Measurements from ENCODE around the gene LRRC27.

The LRRC27 gene

DNA sequence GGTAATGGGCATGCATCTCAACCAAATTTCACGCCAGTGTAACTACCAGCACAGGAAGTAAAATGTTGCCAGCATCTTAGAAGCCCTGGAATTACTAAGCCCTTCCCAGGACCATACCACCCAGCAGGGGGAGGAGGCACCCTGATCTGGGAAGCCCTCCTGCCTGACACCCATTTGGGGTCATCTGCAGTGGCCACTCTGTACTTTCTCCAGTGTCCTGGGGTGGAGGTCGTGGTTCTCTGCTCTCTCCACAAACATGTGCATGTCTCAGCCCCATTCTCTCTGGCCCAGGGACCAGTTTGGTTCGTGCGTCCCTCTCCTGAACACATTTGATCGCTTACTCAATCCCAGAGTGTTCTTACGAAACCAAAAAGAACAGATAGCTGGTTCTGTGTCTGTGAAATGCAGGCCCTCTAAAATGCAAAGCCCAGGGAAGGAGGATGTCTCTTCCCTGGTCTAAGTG lies 9.4 kb upstream of the LRRC27 start:
- H3K27me3 ChIP-seq (ENCODE audit: low read length), result no peaks in the 10 kb centered on the region
- H3K79me2 ChIP-seq (ENCODE audit: insufficient read depth, low read length), result 0 out of 2 replicates have a peak, but pooled peaks cover 6% of the 10 kb centered on the region
- no peak for TF ChIP-seq EZH2phosphoT487 (conservative IDR thresholded peaks at IDR 0.05; ENCODE audit: low read length)
- TF ChIP-seq, protein P1, sequence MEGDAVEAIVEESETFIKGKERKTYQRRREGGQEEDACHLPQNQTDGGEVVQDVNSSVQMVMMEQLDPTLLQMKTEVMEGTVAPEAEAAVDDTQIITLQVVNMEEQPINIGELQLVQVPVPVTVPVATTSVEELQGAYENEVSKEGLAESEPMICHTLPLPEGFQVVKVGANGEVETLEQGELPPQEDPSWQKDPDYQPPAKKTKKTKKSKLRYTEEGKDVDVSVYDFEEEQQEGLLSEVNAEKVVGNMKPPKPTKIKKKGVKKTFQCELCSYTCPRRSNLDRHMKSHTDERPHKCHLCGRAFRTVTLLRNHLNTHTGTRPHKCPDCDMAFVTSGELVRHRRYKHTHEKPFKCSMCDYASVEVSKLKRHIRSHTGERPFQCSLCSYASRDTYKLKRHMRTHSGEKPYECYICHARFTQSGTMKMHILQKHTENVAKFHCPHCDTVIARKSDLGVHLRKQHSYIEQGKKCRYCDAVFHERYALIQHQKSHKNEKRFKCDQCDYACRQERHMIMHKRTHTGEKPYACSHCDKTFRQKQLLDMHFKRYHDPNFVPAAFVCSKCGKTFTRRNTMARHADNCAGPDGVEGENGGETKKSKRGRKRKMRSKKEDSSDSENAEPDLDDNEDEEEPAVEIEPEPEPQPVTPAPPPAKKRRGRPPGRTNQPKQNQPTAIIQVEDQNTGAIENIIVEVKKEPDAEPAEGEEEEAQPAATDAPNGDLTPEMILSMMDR (IDR thresholded peaks at IDR 0.05; ENCODE audit: insufficient read depth, low read length, poor library complexity, severe bottlenecking), result no peak
- no peak overlapping the region for H3K4me2 ChIP-seq (ENCODE audit: low read depth, low read length, poor library complexity, severe bottlenecking)
- no peak overlapping the region for H2AFZ ChIP-seq (ENCODE audit: low read depth, low read length, severe bottlenecking)
- no peaks in the 10 kb centered on the region for H3K36me3 ChIP-seq (ENCODE audit: low read length)
- no peaks in the 10 kb centered on the region for H3K9me2 ChIP-seq (replicated peaks; ENCODE audit: insufficient read depth, low read length)
- H3K9me3 ChIP-seq (ENCODE audit: insufficient read depth, low read length), result no peaks in the 10 kb centered on the region
- no peaks in the 10 kb centered on the region for H4K20me1 ChIP-seq (ENCODE audit: low read depth, low read length)
- H3K27ac ChIP-seq (ENCODE audit: low read depth, low read length), result no peak overlapping the region
- H3F3A ChIP-seq (ENCODE audit: insufficient read depth), result no peaks in the 10 kb centered on the region
- H3K9ac ChIP-seq (ENCODE audit: low read length), result no peak overlapping the region
- no peak overlapping the region for H3K4me3 ChIP-seq (ENCODE audit: insufficient read depth, low read length, poor library complexity, severe bottlenecking)

DNA sequence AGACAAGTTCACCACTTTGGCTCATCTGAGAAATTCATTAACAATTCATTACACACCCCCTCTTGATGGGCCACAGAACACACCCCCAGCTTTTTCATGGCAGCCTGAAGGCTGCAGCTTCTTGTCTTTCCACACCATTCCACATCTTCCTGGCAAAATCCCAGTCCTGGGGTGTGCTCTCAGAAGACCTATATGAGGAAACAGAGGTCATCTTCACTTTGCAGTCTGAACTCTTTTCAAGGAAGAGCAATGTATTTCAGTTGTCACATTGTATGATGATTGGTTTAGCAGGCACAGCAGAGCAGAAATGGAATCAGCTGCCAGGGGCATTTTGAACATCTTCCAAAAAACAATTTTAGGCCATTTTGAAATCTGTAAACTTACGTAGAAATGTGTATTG lies 7.8 kb upstream of the LRRC27 start:
- Histone ChIP-seq H3K27me3 (ENCODE audit: low read length) (no peaks in the 10 kb centered on the region), H3K27ac (ENCODE audit: low read depth, low read length) (no peak overlapping the region), H3K4me2 (ENCODE audit: low read depth, low read length, poor library complexity, severe bottlenecking) (no peak overlapping the region), H3K36me3 (ENCODE audit: low read length) (no peaks in the 10 kb centered on the region), H3K9ac (ENCODE audit: low read length) (no peak overlapping the region), H2AFZ (ENCODE audit: low read depth, low read length, severe bottlenecking) (no peak overlapping the region), H3K79me2 (ENCODE audit: insufficient read depth, low read length) (peaks cover 11% of the 10 kb centered on the region), H3K9me3 (ENCODE audit: insufficient read depth, low read length) (no peaks in the 10 kb centered on the region), H4K20me1 (ENCODE audit: low read depth, low read length) (no peaks in the 10 kb centered on the region), H3K4me3 (ENCODE audit: insufficient read depth, low read length, poor library complexity, severe bottlenecking) (no peak overlapping the region), H3K9me2 (replicated peaks; ENCODE audit: insufficient read depth, low read length) (no peaks in the 10 kb centered on the region), H3F3A (ENCODE audit: insufficient read depth) (0 out of 2 replicates have a peak, but pooled peaks cover 1% of the 10 kb centered on the region)
- TF ChIP-seq, protein P1 (IDR thresholded peaks at IDR 0.05; ENCODE audit: insufficient read depth, low read length, poor library complexity, severe bottlenecking), result no peak
- TF ChIP-seq EZH2phosphoT487 (conservative IDR thresholded peaks at IDR 0.05; ENCODE audit: low read length), result no peak

DNA sequence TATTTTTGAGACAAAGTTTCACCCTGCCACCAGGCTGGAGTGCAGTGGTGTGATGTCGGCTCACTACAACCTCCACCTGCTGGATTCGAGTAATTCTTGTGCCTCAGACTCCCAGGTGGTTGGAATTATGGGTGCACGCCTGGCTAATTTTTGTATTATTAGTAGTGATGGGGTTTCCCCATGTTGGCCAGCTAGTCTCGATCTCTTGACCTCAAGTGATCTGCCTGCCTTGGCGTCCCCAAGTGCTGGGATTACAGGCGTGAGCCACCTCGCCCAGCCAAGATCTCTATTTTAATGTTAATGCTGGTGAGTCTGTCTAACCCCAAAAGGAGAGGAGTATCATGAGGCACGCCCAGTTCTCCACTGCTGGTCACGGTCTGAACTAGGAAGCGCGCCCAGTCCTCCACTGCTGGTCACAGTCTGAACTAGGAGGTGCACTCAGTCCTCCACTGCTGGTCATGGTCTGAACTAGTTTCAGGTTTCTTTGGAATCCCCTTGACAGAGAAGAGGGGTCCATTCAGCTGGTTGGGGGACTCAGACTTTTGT lies 5.6 kb upstream of the LRRC27 start:
- 0 out of 2 replicates have a peak, but pooled peaks cover 4% of the 10 kb centered on the region for H3F3A ChIP-seq (ENCODE audit: insufficient read depth)
- no peak overlapping the region for H3K9ac ChIP-seq (ENCODE audit: low read length)
- H3K9me3 ChIP-seq (ENCODE audit: insufficient read depth, low read length), result no peaks in the 10 kb centered on the region
- no peaks in the 10 kb centered on the region for H3K9me2 ChIP-seq (replicated peaks; ENCODE audit: insufficient read depth, low read length)
- H3K36me3 ChIP-seq (ENCODE audit: low read length), result no peaks in the 10 kb centered on the region
- no peak overlapping the region for H3K4me2 ChIP-seq (ENCODE audit: low read depth, low read length, poor library complexity, severe bottlenecking)
- no peak overlapping the region for H3K27ac ChIP-seq (ENCODE audit: low read depth, low read length)
- H3K4me3 ChIP-seq (ENCODE audit: insufficient read depth, low read length, poor library complexity, severe bottlenecking), result no peak overlapping the region
- peaks cover 34% of the 10 kb centered on the region for H3K79me2 ChIP-seq (ENCODE audit: insufficient read depth, low read length)
- H3K27me3 ChIP-seq (ENCODE audit: low read length), result no peaks in the 10 kb centered on the region
- no peak for TF ChIP-seq EZH2phosphoT487 (conservative IDR thresholded peaks at IDR 0.05; ENCODE audit: low read length)
- TF ChIP-seq, protein P1 (IDR thresholded peaks at IDR 0.05; ENCODE audit: insufficient read depth, low read length, poor library complexity, severe bottlenecking), result no peak
- H2AFZ ChIP-seq (ENCODE audit: low read depth, low read length, severe bottlenecking), result no peak overlapping the region
- no peaks in the 10 kb centered on the region for H4K20me1 ChIP-seq (ENCODE audit: low read depth, low read length)

Data from SU-DHL-6 (cell line).